ENCODE results near the gene NCAPD2.

NCAPD2 gene

GRCh38 chr12:6567112-6567670, 73.3 kb downstream of the NCAPD2 start:
- H3K27ac ChIP-seq: peak overlapping the region; percentile 98

GRCh38 chr12:6569312-6569711, 75.4 kb downstream of the NCAPD2 start:
- peak overlapping the region; percentile 98 for H3K27ac ChIP-seq
- TF ChIP-seq ZFX (IDR thresholded peaks at IDR 0.05; ENCODE audit: borderline replicate concordance) (no peak), CTCF (IDR thresholded peaks at IDR 0.05) (no peak)

More at GRCh38 chr12:6567112-6567670, 73.3 kb downstream of the NCAPD2 start:
- TF ChIP-seq ZFX (IDR thresholded peaks at IDR 0.05; ENCODE audit: borderline replicate concordance) (no peak), CTCF (IDR thresholded peaks at IDR 0.05) (no peak)

- H3K27ac ChIP-seq: peak overlapping the region; percentile 98
- no peak for TF ChIP-seq CTCF (IDR thresholded peaks at IDR 0.05)
- TF ChIP-seq ZFX (IDR thresholded peaks at IDR 0.05; ENCODE audit: borderline replicate concordance): no peak
These were observed 75.9 kb downstream of the NCAPD2 start for GRCh38 chr12:6569786-6570185.

- H3K27ac ChIP-seq: peak overlapping the region; percentile 98
- TF ChIP-seq ZFX (IDR thresholded peaks at IDR 0.05; ENCODE audit: borderline replicate concordance) (no peak), CTCF (IDR thresholded peaks at IDR 0.05) (peak; percentile 96)
These were observed 76.5 kb downstream of the NCAPD2 start for GRCh38 chr12:6570264-6570887.

GRCh38 chr12:6573001-6573400, 79.1 kb downstream of the NCAPD2 start:
- TF ChIP-seq CTCF (IDR thresholded peaks at IDR 0.05) (no peak), ZFX (IDR thresholded peaks at IDR 0.05; ENCODE audit: borderline replicate concordance) (no peak)
- peak overlapping the region; percentile 98; the same call in 1 of the 2 replicates for H3K27ac ChIP-seq

- no peak overlapping the region for H3K27ac ChIP-seq
- TF ChIP-seq CTCF (IDR thresholded peaks at IDR 0.05): no peak
These were observed 80.8 kb downstream of the NCAPD2 start for GRCh38 chr12:6574576-6575295.

- TF ChIP-seq CTCF (IDR thresholded peaks at IDR 0.05) (no peak), ZFX (IDR thresholded peaks at IDR 0.05; ENCODE audit: borderline replicate concordance) (no peak)
- H3K27ac ChIP-seq: no peak overlapping the region
These were observed 81.7 kb downstream of the NCAPD2 start for GRCh38 chr12:6575648-6576047.
